T-helper 1 cell (primary cell): Measurements from ENCODE around the gene CNPY4.
A peak's percentile ranks its signal among the peaks of the same experiment; 100 is the strongest.

Experiments used
- DNase-seq, 5 donors: peaks; one replicate each; pipeline ENCODE4 v3.0.0-alpha.2; 2012 to 2020
- total RNA-seq, 4 donors: gene quantifications; one replicate each; lab custom pipeline; 2026; lab: John Stamatoyannopoulos, UW

The CNPY4 gene
- 11.9 to 30.8 (median 21.5) reads per million in 4 donors for total RNA-seq

DNA sequence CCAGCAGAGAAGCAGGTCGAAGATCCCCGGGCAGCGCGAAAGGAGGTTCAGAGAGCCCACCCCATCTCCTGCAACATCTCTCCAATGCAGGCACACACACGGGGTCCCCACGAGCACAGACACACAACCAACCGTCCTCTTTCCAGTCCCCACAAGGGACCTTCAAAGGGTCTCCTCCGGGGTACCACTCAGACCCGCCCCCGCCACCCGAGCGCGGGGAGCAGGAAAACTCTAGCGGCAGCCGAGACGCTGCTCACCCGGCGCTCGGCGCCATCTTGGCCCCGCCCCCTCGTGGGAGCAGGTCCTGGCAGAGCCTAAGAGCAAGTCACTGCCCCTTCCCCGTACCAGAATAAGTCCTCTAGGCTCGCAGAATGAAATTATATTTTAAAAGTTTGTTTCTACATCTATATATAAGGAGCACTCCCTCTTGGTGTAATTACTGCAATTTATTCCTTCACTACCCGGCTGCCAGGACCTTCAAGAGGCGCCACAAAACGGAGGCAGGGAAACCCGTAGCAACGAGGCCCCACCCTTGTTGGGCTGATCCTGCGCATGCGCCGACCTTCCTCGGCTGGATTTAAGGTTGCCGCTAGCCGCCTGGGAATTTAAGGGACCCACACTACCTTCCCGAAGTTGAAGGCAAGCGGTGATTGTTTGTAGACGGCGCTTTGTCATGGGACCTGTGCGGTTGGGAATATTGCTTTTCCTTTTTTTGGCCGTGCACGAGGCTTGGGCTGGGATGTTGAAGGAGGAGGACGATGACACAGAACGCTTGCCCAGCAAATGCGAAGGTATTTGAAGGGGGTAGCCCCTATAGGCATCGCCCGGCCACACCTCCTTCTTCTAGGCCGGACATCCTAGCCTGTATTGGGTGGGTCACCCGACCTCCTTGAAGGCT lies at the start of gene CNPY4, which contains the start of gene TAF6:
Gene CNPY4 (plus strand): TSS at position 563 of the 898 bp plus-strand sequence. CDS start 111 bp downstream, at position 674.
Gene TAF6 (minus strand): TSS at position 287 of the 898 bp plus-strand sequence. CDS start 5,149 bp downstream, outside the sequence.
- DNase-seq: peak; percentile 89 to 96 (median 92)

DNA sequence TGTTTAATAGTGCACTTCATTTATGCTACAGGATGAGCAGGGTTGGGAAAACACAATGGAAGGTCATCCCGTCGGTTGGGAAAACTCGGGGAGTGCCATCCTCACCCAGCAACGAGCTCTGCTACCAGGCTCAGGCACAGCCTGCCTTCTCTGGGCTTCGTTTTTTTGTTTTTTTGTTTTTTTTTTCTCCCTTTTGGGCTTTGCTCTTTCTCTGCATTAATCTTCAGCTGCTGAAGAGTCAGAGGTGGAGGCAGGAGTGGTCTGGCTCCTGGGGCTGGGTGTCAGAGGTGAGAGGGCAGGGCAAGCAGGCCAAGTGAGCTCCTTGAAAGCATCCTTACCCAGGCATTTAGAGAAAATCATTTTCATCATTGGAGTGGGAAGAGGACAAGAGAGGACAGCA lies 49.4 kb upstream of the CNPY4 start:
- DNase-seq: no peak

DNA sequence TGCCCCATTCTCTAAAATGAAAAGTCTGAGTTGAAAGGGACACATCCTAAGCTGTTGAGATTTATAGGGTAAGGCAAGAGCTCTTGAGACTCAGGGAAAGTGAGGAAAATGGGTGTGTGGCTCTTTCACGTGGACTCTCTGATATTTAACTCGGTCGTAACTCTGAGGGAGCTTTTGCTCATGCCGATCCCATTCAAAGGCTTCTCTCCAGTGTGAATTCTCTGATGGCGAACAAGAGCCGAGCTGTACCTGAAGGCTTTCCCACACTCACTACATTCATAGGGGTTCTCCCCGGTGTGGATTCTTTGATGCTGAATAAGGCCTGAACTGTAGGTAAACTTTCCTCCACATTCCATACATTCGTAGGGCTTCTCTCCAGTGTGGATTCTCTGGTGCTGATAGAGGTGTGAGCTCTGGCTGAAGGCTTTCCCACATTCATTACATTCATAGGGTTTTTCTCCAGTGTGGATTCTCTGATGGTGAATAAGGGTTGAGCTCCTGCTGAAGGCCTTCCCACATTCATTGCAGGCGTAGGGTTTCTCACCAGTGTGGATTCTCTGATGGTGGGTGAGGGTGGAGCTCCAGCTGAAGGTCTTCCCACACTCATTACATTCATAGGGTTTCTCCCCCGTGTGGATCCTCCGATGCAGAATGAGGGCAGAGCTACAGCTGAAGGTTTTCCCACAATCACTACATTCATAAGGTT lies 48.3 kb upstream of the CNPY4 start:
- DNase-seq: no peak

- DNase-seq: no peak
Observed at GRCh38 chr7:100072462-100072861, 47.0 kb upstream of the CNPY4 start.

- no peak for DNase-seq
Observed at GRCh38 chr7:100074841-100075240, 44.6 kb upstream of the CNPY4 start.

DNA sequence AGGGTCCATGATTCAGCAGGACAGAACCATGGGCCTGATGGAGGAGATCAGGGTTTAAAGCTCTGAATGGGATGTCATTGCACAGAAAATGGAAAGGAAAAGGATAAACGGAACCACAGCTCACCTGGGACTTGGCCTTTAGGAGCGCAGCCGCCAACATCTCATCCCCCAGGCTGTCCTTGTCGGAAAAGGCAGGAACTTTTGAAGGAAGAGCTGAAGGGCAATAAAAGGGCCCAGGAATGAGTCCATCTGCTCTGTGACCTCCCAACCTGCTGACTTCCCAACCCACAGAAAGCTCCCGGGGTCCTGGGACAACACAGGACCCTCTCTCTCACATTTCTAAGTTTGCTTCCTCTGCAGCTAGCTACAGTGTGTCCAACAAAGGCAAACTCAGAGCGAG lies 44.0 kb upstream of the CNPY4 start:
- DNase-seq: no peak

GRCh38 chr7:100077205-100077604 lies 42.2 kb upstream of the CNPY4 start:
- DNase-seq: no peak

- DNase-seq: no peak
Observed at GRCh38 chr7:100079024-100079560, 40.3 kb upstream of the CNPY4 start.

GRCh38 chr7:100080907-100081534 lies 38.4 kb upstream of the CNPY4 start:
- peak in 1 of 5 donors; percentile 17 for DNase-seq

DNA sequence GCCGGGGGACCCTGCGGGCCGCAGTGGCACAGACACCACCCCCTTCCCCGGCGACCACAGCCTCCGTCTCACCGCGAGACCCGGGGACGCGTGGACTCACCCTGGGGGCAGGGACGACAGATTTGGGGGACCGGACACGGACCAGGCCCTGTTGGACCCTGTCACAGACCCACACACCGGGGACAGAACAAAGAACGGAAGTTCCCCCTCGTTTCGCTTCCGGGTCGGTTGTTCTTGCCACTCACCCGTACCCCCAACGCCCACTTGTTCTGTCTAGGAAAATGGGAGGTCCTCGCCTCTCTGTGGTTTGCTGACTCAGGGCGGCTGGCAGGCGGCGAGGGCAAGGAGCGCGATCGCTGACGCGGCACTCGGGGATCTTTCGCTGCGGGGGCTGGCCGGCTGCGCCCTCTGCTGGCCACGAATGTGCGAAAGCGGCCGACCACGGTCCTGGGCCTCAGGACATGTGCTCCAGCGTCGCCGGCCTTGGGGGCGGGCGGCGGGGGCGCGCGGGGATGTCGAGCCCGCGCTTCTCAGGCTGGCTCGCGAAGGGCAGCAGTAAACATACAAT lies 37.8 kb upstream of the CNPY4 start, which contains the start of gene ZNF3:
Gene ZNF3 (minus strand): TSS at position 189 of the 568 bp plus-strand sequence. CDS start 4,366 bp downstream, outside the sequence.
- DNase-seq: peak; percentile 94 to 99 (median 97)

DNA sequence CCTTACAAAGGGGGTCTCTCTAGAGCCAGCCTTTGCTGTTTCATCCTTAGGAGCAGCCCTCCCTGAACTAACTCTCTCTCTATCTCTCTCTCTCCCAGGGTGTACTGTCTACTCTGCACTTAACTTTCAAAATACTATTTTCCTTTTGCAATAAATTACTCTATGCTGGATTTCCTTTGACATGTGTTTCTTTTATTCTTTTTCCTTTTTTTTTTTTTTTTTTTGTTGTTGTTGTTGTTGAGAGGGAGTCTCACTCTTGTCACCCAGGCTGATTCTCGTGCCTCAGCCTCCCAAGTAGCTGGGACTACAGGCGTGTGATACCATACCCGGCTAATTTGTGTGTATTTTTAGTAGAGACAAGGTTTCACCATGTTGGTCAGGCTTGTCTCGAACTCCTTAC lies 36.5 kb upstream of the CNPY4 start:
- DNase-seq: no peak

- DNase-seq: no peak
Observed at GRCh38 chr7:100085515-100085914, 33.9 kb upstream of the CNPY4 start.

- DNase-seq: no peak
Observed at GRCh38 chr7:100087055-100087750, 32.2 kb upstream of the CNPY4 start.

DNA sequence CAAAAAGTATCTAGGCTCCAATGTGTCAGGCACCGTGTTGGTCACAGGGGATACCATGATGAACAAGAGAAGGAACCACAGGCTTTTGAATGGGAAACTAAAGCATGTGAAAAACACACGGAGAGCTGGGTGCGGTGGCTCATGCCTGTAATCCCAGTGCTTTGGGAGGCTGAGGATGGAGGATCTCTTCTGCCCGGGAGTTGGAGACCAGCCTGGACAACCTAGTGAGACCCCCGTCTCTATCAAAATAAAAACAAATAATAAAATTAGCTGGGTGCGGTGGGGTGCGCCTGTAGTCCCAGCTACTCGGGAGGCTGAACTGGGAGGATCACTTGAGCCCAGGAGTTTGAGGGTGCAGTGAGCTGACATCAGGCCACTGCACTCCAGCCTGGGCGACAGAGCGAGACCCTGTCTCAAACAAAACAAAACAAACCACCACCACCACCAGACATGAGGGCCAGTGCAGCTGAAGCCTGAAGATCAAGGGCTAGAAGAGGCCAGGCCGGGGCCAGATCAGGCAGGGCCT lies 31.3 kb upstream of the CNPY4 start:
- DNase-seq: no peak

GRCh38 chr7:100088621-100089457 lies 30.6 kb upstream of the CNPY4 start, which contains the start of gene COPS6:
COPS6 (plus strand) TSS chr7:100088969; CDS start chr7:100088991, 22 bp downstream.
- peak; percentile 75 to 83 (median 80) for DNase-seq

DNA sequence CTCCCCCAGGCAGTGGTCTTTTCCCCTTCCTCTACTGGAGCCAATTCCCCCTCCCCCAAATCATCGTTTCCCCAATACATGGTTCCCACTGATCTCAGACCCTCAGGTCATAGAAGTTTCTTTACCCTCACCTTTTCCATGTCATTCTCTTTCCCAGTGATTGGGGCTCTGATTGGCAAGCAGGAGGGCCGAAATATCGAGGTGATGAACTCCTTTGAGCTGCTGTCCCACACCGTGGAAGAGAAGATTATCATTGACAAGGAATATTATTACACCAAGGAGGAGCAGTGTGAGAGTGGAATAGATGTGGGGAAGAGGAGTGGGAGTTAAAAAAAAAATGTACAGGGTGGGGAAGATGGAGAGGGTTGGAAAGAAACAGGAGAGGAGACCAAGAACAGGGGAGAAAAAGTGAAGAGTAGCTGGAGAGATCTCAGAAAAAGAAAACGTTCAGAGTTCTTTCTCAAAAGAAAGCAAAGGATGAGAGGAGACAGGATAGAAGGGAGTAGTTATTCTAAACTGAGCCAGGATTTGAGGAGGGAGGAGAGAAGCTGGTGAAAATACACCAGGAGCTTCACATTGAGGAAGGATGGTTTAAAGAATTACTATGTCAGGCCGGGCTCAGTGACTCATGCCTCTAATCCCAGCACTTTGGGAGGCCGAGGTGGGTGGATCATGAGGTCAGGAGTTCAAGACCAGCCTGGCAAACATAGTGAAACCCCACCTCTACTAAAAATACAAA lies 29.8 kb upstream of the CNPY4 start:
- no peak for DNase-seq

GRCh38 chr7:100090527-100091410 lies 28.7 kb upstream of the CNPY4 start:
- DNase-seq: no peak

GRCh38 chr7:100091411-100092181 lies 27.8 kb upstream of the CNPY4 start:
- no peak for DNase-seq
